K562 (cell line): ENCODE results near the gene SAMD10. TPM values are rescaled to one million over a fixed set of nuclear protein-coding genes. Genes with fewer than 3 reads are reported as not detected.
A peak's percentile ranks its signal among the peaks of the same experiment; 100 is the strongest.

Source experiments
- BHLHE40 ChIP-seq: IDR thresholded peaks from 2 replicates; pipeline ENCODE4 v1.6.1; 2011; ENCODE audit warnings: low read length, improper control_type of control experiment
- CHCHD3 ChIP-seq: fragments of 250-450 bp; sonication (Bioruptor Pico); IDR thresholded peaks from 2 replicates; pipeline ENCODE4 v2.1.2; 2022; ENCODE audit warnings: mild to moderate bottlenecking
- DIDO1 ChIP-seq: fragments of 450-650 bp; IDR thresholded peaks from 2 replicates; pipeline ENCODE4 v1.6.1; 2016; ENCODE audit warnings: low read depth, missing biosample characterization, missing genetic modification characterization
- ETV6 ChIP-seq, 3 experiments: fragments of 150-350 bp in 1 of 3; sonication (generic) in 1 of 3; formaldehyde crosslinking in 1 of 3; IDR thresholded peaks; 2 replicates each; pipeline versions ENCODE4 v1.6.1 to v1.8.0; 2014 to 2022; ENCODE audit warnings: borderline replicate concordance in 2 of 3, low read depth in 2 of 3, antibody characterized with exemption in 1 of 3, low read length in 1 of 3, mild to moderate bottlenecking in 1 of 3, missing genetic modification reagents in 1 of 3
- GTF2F1 ChIP-seq: IDR thresholded peaks from 2 replicates; pipeline ENCODE4 v1.6.1; 2011; ENCODE audit warnings: low read depth, low read length, improper control_type of control experiment
- KLF10 ChIP-seq: fragments of 250-450 bp; sonication (Bioruptor Pico); IDR thresholded peaks from 2 replicates; pipeline ENCODE4 v1.6.1; 2021; ENCODE audit warnings: matching md5 sums
- LARP7 ChIP-seq: fragments of 450-650 bp; IDR thresholded peaks from 2 replicates; pipeline ENCODE4 v1.6.1; 2016
- MBD2 ChIP-seq: sonication (generic); IDR thresholded peaks from 2 replicates; pipeline ENCODE4 v1.6.1; 2016; ENCODE audit warnings: low read depth, borderline replicate concordance
- MCM3 ChIP-seq: fragments of 450-650 bp; IDR thresholded peaks from 2 replicates; pipeline ENCODE4 v1.6.1; 2016
- NEUROD1 ChIP-seq: fragments of 150-350 bp; IDR thresholded peaks from 2 replicates; pipeline ENCODE4 v1.6.1; 2014; ENCODE audit warnings: borderline replicate concordance, low read length, low read depth; ENCODE audit not compliant: partially characterized antibody
- POLR2H ChIP-seq: IDR thresholded peaks from 2 replicates; pipeline ENCODE4 v1.6.1; 2016; ENCODE audit warnings: missing genetic modification characterization, low read depth, mild to moderate bottlenecking, control low read depth, missing compliant biosample characterization, moderate library complexity
- RAD51 ChIP-seq: fragments of 450-650 bp; IDR thresholded peaks from 2 replicates; pipeline ENCODE4 v1.7.1; 2016; ENCODE audit warnings: low read depth, mild to moderate bottlenecking, borderline replicate concordance
- SETDB1 ChIP-seq: IDR thresholded peaks from one replicate; pipeline ENCODE4 v1.6.1; 2012; ENCODE audit warnings: low read length, control low read depth, inconsistent platforms
- SMAD3 ChIP-seq: fragments of 450-650 bp; formaldehyde crosslinking; conservative IDR thresholded peaks from 2 replicates; pipeline ENCODE4 v1.4.0; 2020; ENCODE audit warnings: mild to moderate bottlenecking
- SMARCB1 ChIP-seq: IDR thresholded peaks from 2 replicates; pipeline ENCODE4 v1.6.1; 2011; ENCODE audit warnings: improper control_type of control experiment, low read depth; ENCODE audit not compliant: insufficient read length
- ZNF561 ChIP-seq: fragments of 450-650 bp; formaldehyde crosslinking; conservative IDR thresholded peaks from 2 replicates; pipeline ENCODE4 v1.4.0; 2020; ENCODE audit warnings: mild to moderate bottlenecking, moderate library complexity
- polyA plus RNA-seq, 8 experiments: library from polyadenylated mRNA; depleted of rRNA in 4 of 8; stranded (reverse) in 5 of 8; unstranded in 3 of 8; fragments of >200 nt; fragmentation: Nextera tagmentation in 2 of 8; fragmentation: Illumina TruSeq in 1 of 8; extraction: Ambion mirVana in 2 of 8; extraction: Trizol in 1 of 8; gene quantifications; 2 replicates each; pipeline versions ENCODE4 v1.2.1 to v1.2.3, GENCODE V29; 2011 to 2014; ENCODE audit warnings: inconsistent platforms in 1 of 8, missing spikeins in 1 of 8
- total RNA-seq, 7 experiments: library from RNA; depleted of rRNA in 6 of 7; stranded (reverse); fragments of >200 nt in 6 of 7; fragmentation: Illumina TruSeq in 2 of 7; extraction: Trizol in 2 of 7; gene quantifications; 2 replicates each; pipeline versions ENCODE4 v1.2.1 to v1.2.3, GENCODE V29; 2011 to 2021; ENCODE audit warnings: low replicate concordance in 1 of 7
- TF ChIP-seq, protein P1 (sequence below): sonication (generic); formaldehyde crosslinking; IDR thresholded peaks from 2 replicates; pipeline ENCODE4 v1.8.1; 2023; ENCODE audit warnings: mild to moderate bottlenecking, missing genetic modification reagents
- TF ChIP-seq, protein P2 (sequence below), 2 experiments: IDR thresholded peaks; 2 replicates each; pipeline ENCODE4 v1.6.1; 2012; ENCODE audit warnings: improper control_type of control experiment in 2 of 2, low read depth in 2 of 2, low read length in 2 of 2, borderline replicate concordance in 1 of 2
- TF ChIP-seq, protein P3 (sequence below): fragments of 450-650 bp; IDR thresholded peaks from 2 replicates; pipeline ENCODE4 v1.6.1; 2016
- TF ChIP-seq, protein P4 (sequence below): conservative IDR thresholded peaks from 2 replicates; pipeline ENCODE4 v1.6.1; 2011; ENCODE audit warnings: low read depth, mild to moderate bottlenecking, low read length; ENCODE audit not compliant: control insufficient read depth
- TF ChIP-seq, protein P5 (sequence below): fragments of 250-450 bp; sonication (Bioruptor Pico); IDR thresholded peaks from 2 replicates; pipeline ENCODE4 v1.4.0; 2020; ENCODE audit warnings: mild to moderate bottlenecking, moderate library complexity

Gene SAMD10
- total and polyA plus RNA-seq, 9 of the 15 experiments (the other 6 are each of a cell fraction or from before 2014, with no cell fraction given), result 0.37 to 15.2 (median 4.8) TPM

DNA sequence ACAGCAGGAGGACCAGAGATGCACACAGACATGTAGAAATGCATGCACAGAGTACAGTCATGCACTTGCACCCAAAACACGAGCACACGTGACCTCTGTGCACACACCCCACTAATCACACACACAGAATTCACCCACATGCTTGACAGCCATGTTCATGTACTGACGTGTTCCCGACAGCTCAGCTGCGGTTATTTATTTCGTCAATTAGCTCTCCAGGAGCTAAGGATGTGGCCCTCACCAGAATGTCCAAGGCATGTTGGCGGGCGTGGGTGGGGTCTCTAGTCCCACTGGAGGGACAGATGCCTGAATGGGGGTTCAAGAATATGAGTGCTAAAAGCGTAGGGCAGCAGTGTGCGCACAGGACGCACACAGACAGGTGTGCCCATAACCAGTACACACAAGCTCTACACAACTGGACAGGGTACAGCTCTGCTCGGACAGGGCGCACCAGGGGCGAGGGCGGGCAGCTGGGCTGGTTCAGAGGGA is 919 bp upstream of the SAMD10 start (continued):
- TF ChIP-seq, protein P1, sequence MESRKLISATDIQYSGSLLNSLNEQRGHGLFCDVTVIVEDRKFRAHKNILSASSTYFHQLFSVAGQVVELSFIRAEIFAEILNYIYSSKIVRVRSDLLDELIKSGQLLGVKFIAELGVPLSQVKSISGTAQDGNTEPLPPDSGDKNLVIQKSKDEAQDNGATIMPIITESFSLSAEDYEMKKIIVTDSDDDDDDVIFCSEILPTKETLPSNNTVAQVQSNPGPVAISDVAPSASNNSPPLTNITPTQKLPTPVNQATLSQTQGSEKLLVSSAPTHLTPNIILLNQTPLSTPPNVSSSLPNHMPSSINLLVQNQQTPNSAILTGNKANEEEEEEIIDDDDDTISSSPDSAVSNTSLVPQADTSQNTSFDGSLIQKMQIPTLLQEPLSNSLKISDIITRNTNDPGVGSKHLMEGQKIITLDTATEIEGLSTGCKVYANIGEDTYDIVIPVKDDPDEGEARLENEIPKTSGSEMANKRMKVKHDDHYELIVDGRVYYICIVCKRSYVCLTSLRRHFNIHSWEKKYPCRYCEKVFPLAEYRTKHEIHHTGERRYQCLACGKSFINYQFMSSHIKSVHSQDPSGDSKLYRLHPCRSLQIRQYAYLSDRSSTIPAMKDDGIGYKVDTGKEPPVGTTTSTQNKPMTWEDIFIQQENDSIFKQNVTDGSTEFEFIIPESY (CRISPR knock-in tag), result no peak
- TF ChIP-seq SMARCB1 (no peak), NEUROD1 (no peak), ZNF561 (CRISPR knock-in tag) (no peak), MCM3 (no peak), LARP7 (no peak), BHLHE40 (peak; percentile 37; the same call in 1 of the 2 replicates), ETV6 (IDR thresholded peaks at IDR 0.05; ENCODE audit: borderline replicate concordance in 1 of 2, low read depth in 2 of 2, low read length in 1 of 2) (no peak), ETV6 (CRISPR knock-in tag; IDR thresholded peaks at IDR 0.05; ENCODE audit: borderline replicate concordance) (no peak), RAD51 (peak; percentile 22; the same call in 1 of the 2 replicates), MBD2 (no peak), DIDO1 (no peak), GTF2F1 (no peak), SETDB1 (no peak), CHCHD3 (CRISPR knock-in tag) (no peak), SMAD3 (CRISPR knock-in tag) (no peak), KLF10 (CRISPR knock-in tag) (no peak), POLR2H (tag) (no peak)
- TF ChIP-seq, protein P2, sequence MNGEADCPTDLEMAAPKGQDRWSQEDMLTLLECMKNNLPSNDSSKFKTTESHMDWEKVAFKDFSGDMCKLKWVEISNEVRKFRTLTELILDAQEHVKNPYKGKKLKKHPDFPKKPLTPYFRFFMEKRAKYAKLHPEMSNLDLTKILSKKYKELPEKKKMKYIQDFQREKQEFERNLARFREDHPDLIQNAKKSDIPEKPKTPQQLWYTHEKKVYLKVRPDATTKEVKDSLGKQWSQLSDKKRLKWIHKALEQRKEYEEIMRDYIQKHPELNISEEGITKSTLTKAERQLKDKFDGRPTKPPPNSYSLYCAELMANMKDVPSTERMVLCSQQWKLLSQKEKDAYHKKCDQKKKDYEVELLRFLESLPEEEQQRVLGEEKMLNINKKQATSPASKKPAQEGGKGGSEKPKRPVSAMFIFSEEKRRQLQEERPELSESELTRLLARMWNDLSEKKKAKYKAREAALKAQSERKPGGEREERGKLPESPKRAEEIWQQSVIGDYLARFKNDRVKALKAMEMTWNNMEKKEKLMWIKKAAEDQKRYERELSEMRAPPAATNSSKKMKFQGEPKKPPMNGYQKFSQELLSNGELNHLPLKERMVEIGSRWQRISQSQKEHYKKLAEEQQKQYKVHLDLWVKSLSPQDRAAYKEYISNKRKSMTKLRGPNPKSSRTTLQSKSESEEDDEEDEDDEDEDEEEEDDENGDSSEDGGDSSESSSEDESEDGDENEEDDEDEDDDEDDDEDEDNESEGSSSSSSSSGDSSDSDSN (IDR thresholded peaks at IDR 0.05; ENCODE audit: borderline replicate concordance in 1 of 2, low read depth in 2 of 2, low read length in 2 of 2), result no peak
- TF ChIP-seq, protein P3, sequence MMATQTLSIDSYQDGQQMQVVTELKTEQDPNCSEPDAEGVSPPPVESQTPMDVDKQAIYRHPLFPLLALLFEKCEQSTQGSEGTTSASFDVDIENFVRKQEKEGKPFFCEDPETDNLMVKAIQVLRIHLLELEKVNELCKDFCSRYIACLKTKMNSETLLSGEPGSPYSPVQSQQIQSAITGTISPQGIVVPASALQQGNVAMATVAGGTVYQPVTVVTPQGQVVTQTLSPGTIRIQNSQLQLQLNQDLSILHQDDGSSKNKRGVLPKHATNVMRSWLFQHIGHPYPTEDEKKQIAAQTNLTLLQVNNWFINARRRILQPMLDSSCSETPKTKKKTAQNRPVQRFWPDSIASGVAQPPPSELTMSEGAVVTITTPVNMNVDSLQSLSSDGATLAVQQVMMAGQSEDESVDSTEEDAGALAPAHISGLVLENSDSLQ, result no peak
- TF ChIP-seq, protein P4, sequence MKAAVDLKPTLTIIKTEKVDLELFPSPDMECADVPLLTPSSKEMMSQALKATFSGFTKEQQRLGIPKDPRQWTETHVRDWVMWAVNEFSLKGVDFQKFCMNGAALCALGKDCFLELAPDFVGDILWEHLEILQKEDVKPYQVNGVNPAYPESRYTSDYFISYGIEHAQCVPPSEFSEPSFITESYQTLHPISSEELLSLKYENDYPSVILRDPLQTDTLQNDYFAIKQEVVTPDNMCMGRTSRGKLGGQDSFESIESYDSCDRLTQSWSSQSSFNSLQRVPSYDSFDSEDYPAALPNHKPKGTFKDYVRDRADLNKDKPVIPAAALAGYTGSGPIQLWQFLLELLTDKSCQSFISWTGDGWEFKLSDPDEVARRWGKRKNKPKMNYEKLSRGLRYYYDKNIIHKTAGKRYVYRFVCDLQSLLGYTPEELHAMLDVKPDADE, result no peak
- TF ChIP-seq, protein P5, sequence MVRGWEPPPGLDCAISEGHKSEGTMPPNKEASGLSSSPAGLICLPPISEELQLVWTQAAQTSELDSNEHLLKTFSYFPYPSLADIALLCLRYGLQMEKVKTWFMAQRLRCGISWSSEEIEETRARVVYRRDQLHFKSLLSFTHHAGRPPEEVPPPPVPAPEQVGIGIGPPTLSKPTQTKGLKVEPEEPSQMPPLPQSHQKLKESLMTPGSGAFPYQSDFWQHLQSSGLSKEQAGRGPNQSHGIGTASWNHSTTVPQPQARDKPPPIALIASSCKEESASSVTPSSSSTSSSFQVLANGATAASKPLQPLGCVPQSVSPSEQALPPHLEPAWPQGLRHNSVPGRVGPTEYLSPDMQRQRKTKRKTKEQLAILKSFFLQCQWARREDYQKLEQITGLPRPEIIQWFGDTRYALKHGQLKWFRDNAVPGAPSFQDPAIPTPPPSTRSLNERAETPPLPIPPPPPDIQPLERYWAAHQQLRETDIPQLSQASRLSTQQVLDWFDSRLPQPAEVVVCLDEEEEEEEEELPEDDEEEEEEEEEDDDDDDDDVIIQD (CRISPR knock-in tag), result no peak
